Measurements from ENCODE around the gene TMEM53.

TMEM53 gene

GRCh38 chr1:44605914-44606615 is 68.2 kb downstream of the TMEM53 start:
- H3K9ac ChIP-seq (ENCODE audit: low read length), result no peak overlapping the region
- H3K4me1 ChIP-seq (ENCODE audit: control insufficient read depth, insufficient read depth, low read length), result no peaks in the 10 kb centered on the region
- DNase-seq (ENCODE audit: low read depth), result no peak
- no peaks in the 10 kb centered on the region for H3K9me3 ChIP-seq (ENCODE audit: control insufficient read depth, low read length)
- H3K4me3 ChIP-seq (ENCODE audit: low read length), result no peak overlapping the region
- H3K27me3 ChIP-seq (replicated peaks; ENCODE audit: control insufficient read depth, insufficient read depth, low read length), result peaks cover 46% of the 10 kb centered on the region
- no peaks in the 10 kb centered on the region for H3K36me3 ChIP-seq (ENCODE audit: control insufficient read depth, insufficient read depth, low read length, severe bottlenecking)

- no peaks in the 10 kb centered on the region for H3K36me3 ChIP-seq (ENCODE audit: control insufficient read depth, insufficient read depth, low read length, severe bottlenecking)
- no peaks in the 10 kb centered on the region for H3K4me1 ChIP-seq (ENCODE audit: control insufficient read depth, insufficient read depth, low read length)
- no peak overlapping the region for H3K9ac ChIP-seq (ENCODE audit: low read length)
- no peak overlapping the region for H3K4me3 ChIP-seq (ENCODE audit: low read length)
- peak; percentile 28 for DNase-seq (ENCODE audit: low read depth)
- peaks cover 60% of the 10 kb centered on the region for H3K27me3 ChIP-seq (replicated peaks; ENCODE audit: control insufficient read depth, insufficient read depth, low read length)
- no peaks in the 10 kb centered on the region for H3K9me3 ChIP-seq (ENCODE audit: control insufficient read depth, low read length)
Observed at GRCh38 chr1:44604157-44604955, 69.9 kb downstream of the TMEM53 start.

- Histone ChIP-seq H3K4me3 (ENCODE audit: low read length) (no peak overlapping the region), H3K9ac (ENCODE audit: low read length) (no peak overlapping the region), H3K36me3 (ENCODE audit: control insufficient read depth, insufficient read depth, low read length, severe bottlenecking) (no peaks in the 10 kb centered on the region), H3K27me3 (replicated peaks; ENCODE audit: control insufficient read depth, insufficient read depth, low read length) (peaks cover 59% of the 10 kb centered on the region), H3K4me1 (ENCODE audit: control insufficient read depth, insufficient read depth, low read length) (no peaks in the 10 kb centered on the region), H3K9me3 (ENCODE audit: control insufficient read depth, low read length) (no peaks in the 10 kb centered on the region)
- no peak for DNase-seq (ENCODE audit: low read depth)
Observed at GRCh38 chr1:44603718-44604117, 70.6 kb downstream of the TMEM53 start.
